ENCODE results near the gene STAT3.

DNA sequence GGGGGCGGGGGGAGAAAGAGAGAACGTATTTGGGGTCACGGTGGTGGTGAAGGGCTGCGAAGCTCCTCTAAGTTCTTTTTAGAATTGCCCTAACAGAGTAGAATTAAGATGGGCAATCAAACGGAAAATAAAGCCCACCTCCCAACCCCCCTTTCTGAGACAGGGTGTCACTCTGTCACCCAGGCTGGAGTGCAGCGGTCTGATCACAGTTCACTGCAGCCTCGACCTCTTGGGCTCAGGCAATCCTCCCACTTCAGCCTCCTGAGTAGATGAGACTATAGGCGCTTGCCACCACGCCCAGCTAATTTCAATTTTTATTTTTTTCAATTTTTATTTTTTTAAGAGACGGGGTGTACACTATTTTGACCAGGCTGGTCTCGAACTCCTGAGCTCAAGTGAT is 35.5 kb upstream of the STAT3 start:
- TF ChIP-seq CTCF (IDR thresholded peaks at IDR 0.05) (no peak), POLR2A (IDR thresholded peaks at IDR 0.05) (no peak)
